Measurements from ENCODE around the gene EYS. TPM values are rescaled to one million over a fixed set of nuclear protein-coding genes. Genes with fewer than 3 reads are reported as not detected.

Gene EYS
- polyA plus RNA-seq, 1 experiment: not detected

DNA sequence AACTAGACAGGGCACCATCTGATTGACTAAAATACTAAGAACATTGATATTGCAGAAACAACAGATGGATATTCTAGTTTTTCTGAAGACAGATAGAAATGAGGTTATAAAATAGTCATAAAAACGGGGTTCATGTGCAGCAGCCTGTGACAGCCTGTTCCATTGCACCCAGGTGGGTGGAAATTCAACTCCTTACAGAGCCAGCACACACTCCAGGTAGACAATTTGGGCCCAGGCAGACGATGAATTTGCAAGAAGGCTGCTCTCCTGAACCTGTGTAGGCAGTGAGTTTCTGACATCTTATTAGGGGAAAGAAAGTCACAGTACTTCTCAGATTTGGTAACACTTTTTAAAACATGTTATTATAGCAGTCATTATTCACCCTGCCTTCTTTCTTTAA, 1657.3 kb downstream of the EYS start:
- TF ChIP-seq, protein P1, sequence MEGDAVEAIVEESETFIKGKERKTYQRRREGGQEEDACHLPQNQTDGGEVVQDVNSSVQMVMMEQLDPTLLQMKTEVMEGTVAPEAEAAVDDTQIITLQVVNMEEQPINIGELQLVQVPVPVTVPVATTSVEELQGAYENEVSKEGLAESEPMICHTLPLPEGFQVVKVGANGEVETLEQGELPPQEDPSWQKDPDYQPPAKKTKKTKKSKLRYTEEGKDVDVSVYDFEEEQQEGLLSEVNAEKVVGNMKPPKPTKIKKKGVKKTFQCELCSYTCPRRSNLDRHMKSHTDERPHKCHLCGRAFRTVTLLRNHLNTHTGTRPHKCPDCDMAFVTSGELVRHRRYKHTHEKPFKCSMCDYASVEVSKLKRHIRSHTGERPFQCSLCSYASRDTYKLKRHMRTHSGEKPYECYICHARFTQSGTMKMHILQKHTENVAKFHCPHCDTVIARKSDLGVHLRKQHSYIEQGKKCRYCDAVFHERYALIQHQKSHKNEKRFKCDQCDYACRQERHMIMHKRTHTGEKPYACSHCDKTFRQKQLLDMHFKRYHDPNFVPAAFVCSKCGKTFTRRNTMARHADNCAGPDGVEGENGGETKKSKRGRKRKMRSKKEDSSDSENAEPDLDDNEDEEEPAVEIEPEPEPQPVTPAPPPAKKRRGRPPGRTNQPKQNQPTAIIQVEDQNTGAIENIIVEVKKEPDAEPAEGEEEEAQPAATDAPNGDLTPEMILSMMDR (IDR thresholded peaks at IDR 0.05; ENCODE audit: low read depth, low read length): no peak

GRCh38 chr6:64046746-64047208, 1660.2 kb downstream of the EYS start:
- Histone ChIP-seq H3K4me3 (ENCODE audit: low read depth, low read length) (no peak overlapping the region), H3K9me3 (ENCODE audit: control insufficient read depth, insufficient read depth, low read length) (no peaks in the 10 kb centered on the region), H3K27ac (ENCODE audit: low read depth, low read length) (no peak overlapping the region), H3K27me3 (ENCODE audit: control insufficient read depth, insufficient read depth, low read length) (no peaks in the 10 kb centered on the region)
- no peak for DNase-seq (ENCODE audit: low read depth, low spot score)
- ChIA-PET POLR2A (no interaction called here), CTCF (no interaction called here)
- TF ChIP-seq, protein P1 (IDR thresholded peaks at IDR 0.05; ENCODE audit: low read depth, low read length): no peak

More for the DNA sequence above, 1657.3 kb downstream of the EYS start:
- Histone ChIP-seq H3K27ac (ENCODE audit: low read depth, low read length) (no peak overlapping the region), H3K9me3 (ENCODE audit: control insufficient read depth, insufficient read depth, low read length) (no peaks in the 10 kb centered on the region), H3K27me3 (ENCODE audit: control insufficient read depth, insufficient read depth, low read length) (no peaks in the 10 kb centered on the region), H3K4me3 (ENCODE audit: low read depth, low read length) (no peak overlapping the region)
- no peak for DNase-seq (ENCODE audit: low read depth, low spot score)
- ChIA-PET CTCF (no interaction called here), POLR2A (no interaction called here)

GRCh38 chr6:64041373-64041772, 1665.7 kb downstream of the EYS start:
- no peaks in the 10 kb centered on the region for H3K9me3 ChIP-seq (ENCODE audit: control insufficient read depth, insufficient read depth, low read length)
- TF ChIP-seq, protein P1 (IDR thresholded peaks at IDR 0.05; ENCODE audit: low read depth, low read length): no peak
- no peak overlapping the region for H3K4me3 ChIP-seq (ENCODE audit: low read depth, low read length)
- no peak for DNase-seq (ENCODE audit: low read depth, low spot score)
- CTCF ChIA-PET: no interaction called here
- POLR2A ChIA-PET: no interaction called here
- H3K27me3 ChIP-seq (ENCODE audit: control insufficient read depth, insufficient read depth, low read length): no peaks in the 10 kb centered on the region
- no peak overlapping the region for H3K27ac ChIP-seq (ENCODE audit: low read depth, low read length)

DNA sequence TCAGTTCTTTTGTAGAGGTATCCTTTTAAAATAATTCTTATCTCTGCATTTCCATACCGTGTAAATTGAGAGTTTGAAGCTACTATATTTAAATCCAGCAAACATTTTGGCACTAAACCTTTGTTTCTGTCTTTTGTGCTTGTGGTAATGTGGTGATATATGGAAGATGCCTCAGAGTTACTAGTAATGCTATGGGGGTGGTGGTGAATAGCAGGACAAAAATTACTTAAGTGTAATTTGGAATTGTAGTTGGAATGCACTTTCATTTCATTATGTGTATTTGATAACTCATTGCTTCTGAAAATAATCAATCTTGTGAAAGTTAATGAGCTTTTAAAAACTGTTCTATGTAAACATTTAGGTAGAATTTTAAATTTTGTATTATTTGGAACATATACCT, 1666.9 kb downstream of the EYS start:
- Histone ChIP-seq H3K27me3 (ENCODE audit: control insufficient read depth, insufficient read depth, low read length) (no peaks in the 10 kb centered on the region), H3K9me3 (ENCODE audit: control insufficient read depth, insufficient read depth, low read length) (no peaks in the 10 kb centered on the region), H3K27ac (ENCODE audit: low read depth, low read length) (no peak overlapping the region), H3K4me3 (ENCODE audit: low read depth, low read length) (no peak overlapping the region)
- no peak for DNase-seq (ENCODE audit: low read depth, low spot score)
- ChIA-PET CTCF (no interaction called here), POLR2A (no interaction called here)
- TF ChIP-seq, protein P1 (IDR thresholded peaks at IDR 0.05; ENCODE audit: low read depth, low read length): no peak

DNA sequence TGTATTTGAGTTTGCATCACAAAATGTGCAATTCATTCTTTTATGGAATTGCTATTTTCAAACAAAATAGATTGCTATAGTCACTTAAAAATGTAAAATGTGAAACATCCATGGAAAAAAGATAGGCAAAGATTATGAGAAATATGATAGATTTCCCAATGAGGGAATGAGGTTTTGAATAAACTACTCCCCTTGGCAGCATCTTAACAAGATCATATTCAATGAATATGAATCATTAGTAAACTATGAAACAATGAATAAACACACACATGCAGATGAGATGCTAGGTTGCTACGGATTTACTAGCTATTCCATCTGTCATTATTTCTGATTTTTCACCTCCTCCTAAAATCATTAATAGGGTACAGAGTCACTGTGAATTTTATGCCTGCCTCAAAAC, 1669.6 kb downstream of the EYS start:
- DNase-seq (ENCODE audit: low read depth, low spot score): no peak
- POLR2A ChIA-PET: no interaction called here
- no peaks in the 10 kb centered on the region for H3K9me3 ChIP-seq (ENCODE audit: control insufficient read depth, insufficient read depth, low read length)
- no peaks in the 10 kb centered on the region for H3K27me3 ChIP-seq (ENCODE audit: control insufficient read depth, insufficient read depth, low read length)
- CTCF ChIA-PET: no interaction called here
- no peak overlapping the region for H3K4me3 ChIP-seq (ENCODE audit: low read depth, low read length)
- no peak overlapping the region for H3K27ac ChIP-seq (ENCODE audit: low read depth, low read length)
- TF ChIP-seq, protein P1 (IDR thresholded peaks at IDR 0.05; ENCODE audit: low read depth, low read length): no peak

Data from AG04450 (cell line).